Activated CD4-positive, alpha-beta T cell treated with anti-CD3 and anti-CD28 coated beads, Interleukin-2, amount 10 ng/mL, durations not matched to agents 7 days and 5 days (primary cell): ENCODE results near the gene MRTFA. TPM values are rescaled to one million over a fixed set of nuclear protein-coding genes. Genes with fewer than 3 reads are reported as not detected.
"Not testable (repeated sequence)": the region's sequence is repeated elsewhere in the genome, so short reads cannot be mapped to it uniquely, and the experiment has no call there.

Source experiments
- CTCF ChIA-PET: fragments of 350-600 bp; sonication (Branson Sonifier 250); formaldehyde crosslinking; loops from one replicate; lab custom pipeline; 2021; ENCODE audit warnings: antibody characterized with exemption; lab: Charles Lee
- POLR2A ChIA-PET: fragments of 350-600 bp; sonication (Branson Sonifier 250); formaldehyde crosslinking; loops from one replicate; lab custom pipeline; 2021; ENCODE audit warnings: antibody characterized with exemption; lab: Charles Lee
- DNase-seq: peaks from one replicate; pipeline ENCODE4 v3.0.0-alpha.2; 2020
- H3K27ac Mint-ChIP-seq: one replicate; pipeline ENCODE4 v1.8.0; 2021; ENCODE audit warnings: mild to moderate bottlenecking, moderate library complexity, mixed read lengths
- H3K27me3 Mint-ChIP-seq: one replicate; pipeline ENCODE4 v1.8.0; 2021; ENCODE audit warnings: mixed read lengths
- H3K36me3 Mint-ChIP-seq: one replicate; pipeline ENCODE4 v1.8.0; 2021; ENCODE audit warnings: low read depth, mixed read lengths
- H3K4me1 Mint-ChIP-seq: one replicate; pipeline ENCODE4 v1.8.0; 2021; ENCODE audit warnings: mixed read lengths
- H3K4me3 Mint-ChIP-seq: one replicate; pipeline ENCODE4 v1.8.0; 2021; ENCODE audit warnings: mild to moderate bottlenecking, moderate library complexity, mixed read lengths
- H3K9me3 Mint-ChIP-seq: one replicate; pipeline ENCODE4 v1.8.0; 2021; ENCODE audit warnings: mixed read lengths
- total RNA-seq, 2 experiments: library from RNA; stranded (reverse); gene quantifications; one replicate each; pipeline ENCODE4 v1.2.3, GENCODE V29; 2021

MRTFA gene
- total RNA-seq, 2 experiments from 2014 or later, result 61.9 to 71.1 TPM

GRCh38 chr22:40520562-40520961, 116.0 kb downstream of the MRTFA start:
- no peaks in the 10 kb centered on the region for H3K9me3 Mint-ChIP-seq
- H3K27ac Mint-ChIP-seq, result no peak overlapping the region
- ChIA-PET CTCF (interaction anchor here (0.7 to 1.5 kb wide), 3 partner anchors 9 to 428 kb away, joined by 3 read pairs; no protein-coding TSS in a partner anchor), POLR2A (no interaction called here)
- no peak for DNase-seq
- no peaks in the 10 kb centered on the region for H3K27me3 Mint-ChIP-seq
- no peak overlapping the region for H3K4me3 Mint-ChIP-seq
- peaks cover 40% of the 10 kb centered on the region for H3K4me1 Mint-ChIP-seq
- H3K36me3 Mint-ChIP-seq, result peaks cover 22% of the 10 kb centered on the region

GRCh38 chr22:40519948-40520331, 116.6 kb downstream of the MRTFA start:
- DNase-seq, result no peak
- H3K27me3 Mint-ChIP-seq, result no peaks in the 10 kb centered on the region
- peaks cover 38% of the 10 kb centered on the region for H3K4me1 Mint-ChIP-seq
- H3K27ac Mint-ChIP-seq, result peak overlapping the region; percentile 64
- ChIA-PET POLR2A (no interaction called here), CTCF (interaction anchor here (0.7 to 1.5 kb wide), 2 partner anchors 10 to 428 kb away, joined by 3 read pairs; no protein-coding TSS in a partner anchor)
- H3K4me3 Mint-ChIP-seq, result no peak overlapping the region
- no peaks in the 10 kb centered on the region for H3K9me3 Mint-ChIP-seq
- peaks cover 26% of the 10 kb centered on the region for H3K36me3 Mint-ChIP-seq

- peaks cover 35% of the 10 kb centered on the region for H3K4me1 Mint-ChIP-seq
- DNase-seq, result peak; percentile 33
- CTCF ChIA-PET, result interaction anchor here (0.6 to 1.5 kb wide), 2 partner anchors 11 to 280 kb away, joined by 3 read pairs; no protein-coding TSS in a partner anchor
These were observed 117.1 kb downstream of the MRTFA start for GRCh38 chr22:40519284-40519947.

GRCh38 chr22:40518840-40519239, 117.7 kb downstream of the MRTFA start:
- POLR2A ChIA-PET, result no interaction called here
- no peak for DNase-seq

More at GRCh38 chr22:40519284-40519947, 117.1 kb downstream of the MRTFA start:
- Mint-ChIP-seq H3K9me3 (no peaks in the 10 kb centered on the region), H3K27me3 (no peaks in the 10 kb centered on the region), H3K4me3 (peak overlapping the region; percentile 61), H3K36me3 (peaks cover 26% of the 10 kb centered on the region), H3K27ac (peak overlapping the region; percentile 88)
- POLR2A ChIA-PET, result no interaction called here

DNA sequence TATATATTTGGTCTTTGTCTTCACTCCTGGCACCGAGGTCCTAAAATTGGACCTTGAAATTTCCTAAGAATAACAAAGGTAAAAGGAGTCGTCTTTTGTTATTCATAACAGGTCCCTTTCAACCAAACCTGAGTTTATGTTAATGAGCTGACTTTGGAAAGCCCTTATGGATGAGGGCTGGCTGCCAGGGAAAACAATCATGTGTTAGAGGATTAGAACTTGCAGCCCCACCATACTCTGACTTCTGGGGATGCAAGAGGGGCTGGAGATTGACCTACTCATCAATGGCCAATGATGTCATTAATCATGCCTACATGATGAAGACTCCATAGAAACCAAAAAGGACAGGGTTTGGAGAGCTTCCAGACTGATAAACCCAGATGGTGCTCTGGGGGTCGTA, 118.9 kb downstream of the MRTFA start:
- no peaks in the 10 kb centered on the region for H3K9me3 Mint-ChIP-seq
- no peak overlapping the region for H3K4me3 Mint-ChIP-seq
- no peak overlapping the region for H3K27ac Mint-ChIP-seq
- ChIA-PET POLR2A (no interaction called here), CTCF (interaction anchor here (1.5 kb wide), 1 partner anchor 16 kb away, joined by 5 read pairs; no protein-coding TSS in a partner anchor)
- peaks cover 32% of the 10 kb centered on the region for H3K4me1 Mint-ChIP-seq
- H3K36me3 Mint-ChIP-seq, result peaks cover 26% of the 10 kb centered on the region
- no peak for DNase-seq
- H3K27me3 Mint-ChIP-seq, result no peaks in the 10 kb centered on the region

More at GRCh38 chr22:40518840-40519239, 117.7 kb downstream of the MRTFA start:
- peak overlapping the region; percentile 88 for H3K27ac Mint-ChIP-seq
- peaks cover 26% of the 10 kb centered on the region for H3K36me3 Mint-ChIP-seq
- peak overlapping the region; percentile 61 for H3K4me3 Mint-ChIP-seq
- CTCF ChIA-PET, result interaction anchor here (0.6 to 0.7 kb wide), 3 partner anchors 132 to 281 kb away, joined by 3 read pairs; no protein-coding TSS in a partner anchor
- peaks cover 33% of the 10 kb centered on the region for H3K4me1 Mint-ChIP-seq
- H3K27me3 Mint-ChIP-seq, result no peaks in the 10 kb centered on the region
- no peaks in the 10 kb centered on the region for H3K9me3 Mint-ChIP-seq

- peaks cover 24% of the 10 kb centered on the region for H3K36me3 Mint-ChIP-seq
- CTCF ChIA-PET, result interaction anchor here (1.0 to 1.5 kb wide), 2 partner anchors 9 to 17 kb away, joined by 3 to 5 read pairs; no protein-coding TSS in a partner anchor
- POLR2A ChIA-PET, result no interaction called here
- H3K4me3 Mint-ChIP-seq, result no peak overlapping the region
- no peak overlapping the region for H3K27ac Mint-ChIP-seq
- no peaks in the 10 kb centered on the region for H3K27me3 Mint-ChIP-seq
- H3K9me3 Mint-ChIP-seq, result no peaks in the 10 kb centered on the region
- DNase-seq, result no peak
- H3K4me1 Mint-ChIP-seq, result peaks cover 30% of the 10 kb centered on the region
These were observed 120.1 kb downstream of the MRTFA start for GRCh38 chr22:40516416-40516815.

GRCh38 chr22:40512426-40513136, 123.9 kb downstream of the MRTFA start:
- Mint-ChIP-seq H3K27ac (no peak overlapping the region), H3K36me3 (peaks cover 8% of the 10 kb centered on the region), H3K4me3 (no peak overlapping the region), H3K27me3 (no peaks in the 10 kb centered on the region), H3K9me3 (no peaks in the 10 kb centered on the region), H3K4me1 (peaks cover 7% of the 10 kb centered on the region)
- CTCF ChIA-PET, result interaction anchor here (0.6 to 0.8 kb wide), 2 partner anchors 249 to 494 kb away, joined by 3 read pairs; no protein-coding TSS in a partner anchor
- POLR2A ChIA-PET, result no interaction called here
- no peak for DNase-seq

DNA sequence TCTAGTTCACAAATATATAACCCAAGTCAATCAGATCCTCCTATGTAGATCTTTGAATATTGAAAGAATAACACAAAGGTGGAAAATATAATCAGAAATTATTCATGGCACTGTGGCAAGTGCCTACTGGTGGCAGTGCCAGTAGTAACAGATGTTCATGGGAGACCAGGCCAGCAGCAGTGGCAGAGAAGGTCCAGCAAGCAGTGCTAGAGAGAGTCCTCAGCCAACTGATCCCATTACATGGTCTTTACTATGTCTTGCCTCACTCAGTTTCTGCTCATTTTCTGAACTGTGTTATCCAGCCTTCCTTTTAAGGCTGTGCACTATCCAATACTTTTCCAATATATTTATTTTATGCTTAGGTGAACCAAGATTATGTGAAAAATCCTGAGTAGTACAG, 124.9 kb downstream of the MRTFA start:
- no peak for DNase-seq

DNA sequence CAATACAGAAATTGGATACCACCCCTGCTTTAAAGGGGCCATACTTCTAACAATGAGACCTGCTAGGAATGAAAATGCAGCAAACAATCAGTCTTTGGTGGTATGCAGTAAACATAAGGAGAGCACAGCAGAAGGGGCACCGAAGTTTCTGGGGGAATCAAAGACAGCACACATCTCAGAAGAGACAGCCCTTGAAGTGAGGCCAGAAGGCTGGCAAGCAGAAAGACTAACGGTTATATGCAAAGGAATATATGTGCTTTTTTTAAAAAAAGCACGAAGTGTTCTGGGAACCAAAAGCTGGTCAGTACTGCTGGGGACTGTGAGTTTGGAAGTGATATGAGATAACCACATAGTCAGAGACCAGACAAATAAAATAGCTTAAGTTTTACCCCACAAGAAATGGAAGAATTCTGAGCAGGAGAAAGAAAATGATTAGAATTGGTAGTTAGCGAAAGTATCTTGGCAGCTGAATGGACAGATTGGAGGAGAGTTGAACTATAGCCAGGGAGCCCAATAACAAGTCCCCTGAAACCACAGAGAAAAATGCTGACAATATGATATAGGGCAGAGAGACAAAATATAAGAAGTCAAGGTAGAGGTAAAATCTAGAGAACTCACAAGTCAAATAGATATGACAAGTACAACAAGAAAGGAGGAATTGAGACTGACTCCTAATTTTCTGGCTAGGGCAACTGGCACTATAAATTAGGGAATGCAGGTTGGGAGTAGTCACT, 125.7 kb downstream of the MRTFA start:
- ChIA-PET POLR2A (interaction anchor here (0.9 kb wide), 1 partner anchor 53 kb away, joined by 3 read pairs; no protein-coding TSS in a partner anchor), CTCF (interaction anchor here (1.0 kb wide), 1 partner anchor 140 kb away, joined by 3 read pairs; no protein-coding TSS in a partner anchor)
- Mint-ChIP-seq H3K27me3 (no peaks in the 10 kb centered on the region), H3K4me1 (peaks cover 5% of the 10 kb centered on the region), H3K9me3 (no peaks in the 10 kb centered on the region), H3K36me3 (peaks cover 4% of the 10 kb centered on the region), H3K27ac (no peak overlapping the region), H3K4me3 (no peak overlapping the region)
- no peak for DNase-seq

More for the DNA sequence above, 124.9 kb downstream of the MRTFA start:
- POLR2A ChIA-PET, result no interaction called here
- Mint-ChIP-seq H3K27ac (no peak overlapping the region), H3K9me3 (no peaks in the 10 kb centered on the region), H3K4me1 (peaks cover 5% of the 10 kb centered on the region), H3K4me3 (no peak overlapping the region), H3K36me3 (peaks cover 4% of the 10 kb centered on the region), H3K27me3 (no peaks in the 10 kb centered on the region)
- CTCF ChIA-PET, result no interaction called here

DNA sequence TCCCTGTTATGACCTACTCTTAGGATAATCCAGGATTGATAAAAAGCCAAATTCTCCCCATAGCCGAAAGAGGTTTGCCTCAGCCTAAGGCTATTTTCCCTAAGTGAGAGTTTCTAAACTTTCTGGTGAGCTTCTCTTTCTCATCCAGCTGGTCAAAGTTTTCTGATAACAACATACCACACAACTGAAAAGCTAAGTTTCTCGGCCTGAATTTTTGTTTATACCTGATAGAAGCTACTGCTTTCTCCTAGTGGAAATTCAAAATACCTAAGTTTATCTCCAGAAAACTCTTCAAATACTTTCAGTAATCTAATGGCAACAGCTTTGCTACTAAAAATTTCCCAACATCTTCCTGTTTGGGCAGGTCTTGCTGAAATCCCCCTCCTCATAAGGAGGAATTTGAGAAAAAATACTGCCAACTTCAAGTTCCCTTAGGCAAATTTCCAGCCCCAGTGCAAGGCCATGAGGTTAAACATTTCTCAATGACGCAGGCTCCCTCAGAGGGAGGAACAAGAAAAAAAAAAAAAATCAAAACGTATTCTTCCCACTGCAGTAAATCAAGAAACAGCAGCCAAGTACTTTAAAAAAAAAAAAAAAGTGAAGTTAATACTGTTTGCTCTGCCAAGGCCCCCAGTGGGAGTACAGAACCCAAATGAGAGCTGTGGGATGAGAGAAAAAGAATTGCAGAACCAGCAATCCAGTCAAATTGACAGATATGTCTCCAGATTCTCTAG, 127.0 kb downstream of the MRTFA start:
- Mint-ChIP-seq H3K27me3 (no peaks in the 10 kb centered on the region), H3K4me3 (no peak overlapping the region), H3K27ac (no peak overlapping the region), H3K9me3 (no peaks in the 10 kb centered on the region), H3K36me3 (no peaks in the 10 kb centered on the region), H3K4me1 (peaks cover 5% of the 10 kb centered on the region)
- ChIA-PET CTCF (interaction anchor here (0.5 to 1.4 kb wide), 4 partner anchors 15 to 437 kb away, joined by 3 to 4 read pairs (median 3); no protein-coding TSS in a partner anchor), POLR2A (interaction anchor here (0.7 kb wide), 1 partner anchor 390 kb away, joined by 4 read pairs; no protein-coding TSS in a partner anchor)
- DNase-seq, result no peak

- H3K4me3 Mint-ChIP-seq, H3K36me3 Mint-ChIP-seq, DNase-seq, H3K27ac Mint-ChIP-seq, H3K4me1 Mint-ChIP-seq, H3K27me3 Mint-ChIP-seq, POLR2A ChIA-PET, H3K9me3 Mint-ChIP-seq: not testable (repeated sequence)
- CTCF ChIA-PET, result interaction anchor here (0.6 to 1.4 kb wide), 2 partner anchors 16 to 454 kb away, joined by 3 to 4 read pairs; no protein-coding TSS in a partner anchor
These were observed 128.5 kb downstream of the MRTFA start for GRCh38 chr22:40508046-40508445.
